Endothelial cell (in vitro differentiated cells): ENCODE measurements around the gene ABCG1. TPM values are rescaled to one million over a fixed set of nuclear protein-coding genes. Genes with fewer than 3 reads are reported as not detected.
A peak's percentile ranks its signal among the peaks of the same experiment; 100 is the strongest.

Source experiments
- DNase-seq: peaks from one replicate; pipeline ENCODE4 v3.0.0; 2021; ENCODE audit warnings: low spot score
- H3K27ac Mint-ChIP-seq: one replicate; pipeline ENCODE4 v1.8.0; 2021; ENCODE audit warnings: mixed read lengths, inconsistent platforms; ENCODE audit not compliant: unreplicated experiment
- H3K27me3 Mint-ChIP-seq: one replicate; pipeline ENCODE4 v1.8.0; 2021; ENCODE audit warnings: mild to moderate bottlenecking, moderate library complexity, mixed read lengths, inconsistent platforms; ENCODE audit not compliant: unreplicated experiment
- H3K36me3 Mint-ChIP-seq: one replicate; pipeline ENCODE4 v1.8.0; 2021; ENCODE audit warnings: mild to moderate bottlenecking, low read depth, mixed read lengths, inconsistent platforms; ENCODE audit not compliant: unreplicated experiment
- H3K4me1 Mint-ChIP-seq: one replicate; pipeline ENCODE4 v1.8.0; 2021; ENCODE audit warnings: mild to moderate bottlenecking, mixed read lengths, inconsistent platforms; ENCODE audit not compliant: unreplicated experiment
- H3K4me3 Mint-ChIP-seq: one replicate; pipeline ENCODE4 v1.8.0; 2021; ENCODE audit warnings: mild to moderate bottlenecking, mixed read lengths, inconsistent platforms; ENCODE audit not compliant: unreplicated experiment
- H3K9me3 Mint-ChIP-seq: one replicate; pipeline ENCODE4 v1.8.0; 2021; ENCODE audit warnings: mixed read lengths, inconsistent platforms; ENCODE audit not compliant: unreplicated experiment
- total RNA-seq: library from RNA; stranded (reverse); fragmentation: NEBNext Ultra II Directional; extraction: Animal tissue kit (Norgen Biotek cat#: 25700); gene quantifications from one replicate; pipeline ENCODE4 v1.2.1, GENCODE V29; 2021; ENCODE audit not compliant: unreplicated experiment
- TF ChIP-seq, protein P1 (sequence below): fragments of 200-600 bp; sonication (generic); IDR thresholded peaks from one replicate; pipeline ENCODE4 v1.5.0; 2021; ENCODE audit warnings: antibody characterized with exemption; ENCODE audit not compliant: unreplicated experiment

The ABCG1 gene
- total RNA-seq, 1 donor from 2014 or later, result 48.9 TPM

DNA sequence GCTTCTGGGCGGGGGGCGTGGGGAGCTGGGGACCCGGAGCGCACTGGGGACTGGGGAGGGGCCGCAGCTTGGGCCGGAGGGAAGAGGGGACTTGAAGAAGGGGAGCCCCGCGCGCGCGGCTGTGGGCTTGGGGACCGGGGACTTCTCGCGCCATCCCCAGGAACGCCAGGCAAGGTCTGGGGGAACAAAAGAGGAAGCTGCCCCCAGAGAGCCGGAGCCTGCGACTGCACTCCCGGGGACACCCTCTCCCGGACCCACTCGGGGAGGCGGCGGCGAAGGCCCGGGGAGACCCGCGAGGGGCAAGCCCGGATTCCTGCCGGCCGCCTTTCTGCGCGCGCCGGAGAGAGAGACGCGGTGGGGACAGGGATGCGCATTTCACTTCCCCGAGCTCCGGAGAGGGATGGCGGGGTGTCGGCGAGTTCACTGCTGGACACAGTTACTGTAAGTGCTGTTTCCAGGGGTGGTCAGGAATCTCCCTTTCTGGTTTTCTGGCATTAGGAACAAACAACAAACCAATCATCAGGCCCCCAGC lies 732 bp downstream of the ABCG1 start:
- Mint-ChIP-seq H3K4me3 (peak overlapping the region; percentile 99), H3K4me1 (peaks cover 29% of the 10 kb centered on the region), H3K27ac (peak overlapping the region; percentile 98), H3K36me3 (peaks cover 19% of the 10 kb centered on the region), H3K9me3 (no peaks in the 10 kb centered on the region), H3K27me3 (peaks cover 4% of the 10 kb centered on the region)
- peak; percentile 39 for DNase-seq
- TF ChIP-seq, protein P1, sequence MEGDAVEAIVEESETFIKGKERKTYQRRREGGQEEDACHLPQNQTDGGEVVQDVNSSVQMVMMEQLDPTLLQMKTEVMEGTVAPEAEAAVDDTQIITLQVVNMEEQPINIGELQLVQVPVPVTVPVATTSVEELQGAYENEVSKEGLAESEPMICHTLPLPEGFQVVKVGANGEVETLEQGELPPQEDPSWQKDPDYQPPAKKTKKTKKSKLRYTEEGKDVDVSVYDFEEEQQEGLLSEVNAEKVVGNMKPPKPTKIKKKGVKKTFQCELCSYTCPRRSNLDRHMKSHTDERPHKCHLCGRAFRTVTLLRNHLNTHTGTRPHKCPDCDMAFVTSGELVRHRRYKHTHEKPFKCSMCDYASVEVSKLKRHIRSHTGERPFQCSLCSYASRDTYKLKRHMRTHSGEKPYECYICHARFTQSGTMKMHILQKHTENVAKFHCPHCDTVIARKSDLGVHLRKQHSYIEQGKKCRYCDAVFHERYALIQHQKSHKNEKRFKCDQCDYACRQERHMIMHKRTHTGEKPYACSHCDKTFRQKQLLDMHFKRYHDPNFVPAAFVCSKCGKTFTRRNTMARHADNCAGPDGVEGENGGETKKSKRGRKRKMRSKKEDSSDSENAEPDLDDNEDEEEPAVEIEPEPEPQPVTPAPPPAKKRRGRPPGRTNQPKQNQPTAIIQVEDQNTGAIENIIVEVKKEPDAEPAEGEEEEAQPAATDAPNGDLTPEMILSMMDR, result no peak

GRCh38 chr21:42220138-42220701 lies 1.3 kb downstream of the ABCG1 start:
- TF ChIP-seq, protein P1, result no peak
- Mint-ChIP-seq H3K4me1 (peaks cover 29% of the 10 kb centered on the region), H3K9me3 (no peaks in the 10 kb centered on the region), H3K27ac (peak overlapping the region; percentile 98), H3K36me3 (peaks cover 22% of the 10 kb centered on the region), H3K4me3 (peak overlapping the region; percentile 99), H3K27me3 (peaks cover 4% of the 10 kb centered on the region)
- DNase-seq, result peak; percentile 58

- peaks cover 5% of the 10 kb centered on the region for H3K27me3 Mint-ChIP-seq
- peak; percentile 17 for DNase-seq
- no peaks in the 10 kb centered on the region for H3K9me3 Mint-ChIP-seq
- H3K4me3 Mint-ChIP-seq, result peak overlapping the region; percentile 40
- TF ChIP-seq, protein P1, result no peak
- H3K27ac Mint-ChIP-seq, result peak overlapping the region; percentile 92
- H3K36me3 Mint-ChIP-seq, result peaks cover 25% of the 10 kb centered on the region
- peaks cover 29% of the 10 kb centered on the region for H3K4me1 Mint-ChIP-seq
Observed at GRCh38 chr21:42221581-42222345, 2.8 kb downstream of the ABCG1 start.

DNA sequence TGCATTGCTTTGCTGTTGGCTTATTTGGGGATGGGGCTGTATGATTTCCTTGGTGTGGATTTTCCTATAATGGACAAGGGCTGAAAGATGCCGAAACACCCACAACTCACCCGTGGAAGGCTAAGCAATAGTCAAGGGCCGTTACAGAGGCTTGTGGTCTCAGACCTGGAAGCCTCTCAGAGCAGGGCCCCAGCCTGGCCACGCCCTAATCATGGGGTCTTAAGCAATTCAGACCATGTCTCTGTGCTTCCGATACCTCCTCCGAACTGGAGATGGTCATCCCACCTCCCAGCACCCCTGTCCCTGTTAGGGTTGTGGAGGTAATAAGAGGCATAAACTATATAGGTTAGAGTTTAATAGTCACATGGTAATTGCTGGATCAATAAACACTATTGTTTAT lies 3.4 kb downstream of the ABCG1 start:
- H3K27ac Mint-ChIP-seq, result peak overlapping the region; percentile 92
- H3K9me3 Mint-ChIP-seq, result no peaks in the 10 kb centered on the region
- peaks cover 29% of the 10 kb centered on the region for H3K36me3 Mint-ChIP-seq
- no peak overlapping the region for H3K4me3 Mint-ChIP-seq
- no peak for DNase-seq
- peaks cover 31% of the 10 kb centered on the region for H3K4me1 Mint-ChIP-seq
- peaks cover 5% of the 10 kb centered on the region for H3K27me3 Mint-ChIP-seq
- TF ChIP-seq, protein P1, result no peak
